Middle frontal gyrus (tissue), 1 donor: Measurements from ENCODE around the gene LARP1.
"Not testable (repeated sequence)": the region's sequence is repeated elsewhere in the genome, so short reads cannot be mapped to it uniquely, and the experiment has no call there.

Experiments
- DNase-seq: peaks from one replicate; pipeline ENCODE4 v3.0.0-alpha.2; 2015; ENCODE audit warnings: low spot score; ENCODE audit errors: extremely low spot score

LARP1 gene

GRCh38 chr5:154755361-154756008 lies at the start of gene LARP1:
Gene LARP1 (plus strand): TSS chr5:154755377. CDS start chr5:154755758, 381 bp downstream.
- DNase-seq: no peak

- DNase-seq: no peak
Observed at GRCh38 chr5:154706416-154706815, 48.8 kb upstream of the LARP1 start.

GRCh38 chr5:154707641-154708040 lies 47.5 kb upstream of the LARP1 start:
- DNase-seq: no peak

GRCh38 chr5:154708207-154708606 lies 47.0 kb upstream of the LARP1 start:
- no peak for DNase-seq

GRCh38 chr5:154708846-154709245 lies 46.3 kb upstream of the LARP1 start:
- DNase-seq: no peak

- DNase-seq: no peak
Observed at GRCh38 chr5:154709368-154710305, 45.5 kb upstream of the LARP1 start.

- DNase-seq: no peak
Observed at GRCh38 chr5:154712518-154713437, 42.4 kb upstream of the LARP1 start.

GRCh38 chr5:154713615-154714125 lies 41.5 kb upstream of the LARP1 start:
- no peak for DNase-seq

GRCh38 chr5:154714266-154714986 lies 40.8 kb upstream of the LARP1 start:
- no peak for DNase-seq

GRCh38 chr5:154721481-154722058 lies 33.6 kb upstream of the LARP1 start:
- DNase-seq: no peak

- DNase-seq: no peak
Observed at GRCh38 chr5:154722097-154722496, 33.1 kb upstream of the LARP1 start.

GRCh38 chr5:154722936-154723335 lies 32.2 kb upstream of the LARP1 start:
- DNase-seq: no peak

- DNase-seq: no peak
Observed at GRCh38 chr5:154723740-154724505, 31.3 kb upstream of the LARP1 start.

GRCh38 chr5:154727361-154727760 lies 27.8 kb upstream of the LARP1 start:
- DNase-seq: no peak

- DNase-seq: no peak
Observed at GRCh38 chr5:154728939-154729588, 26.1 kb upstream of the LARP1 start.

GRCh38 chr5:154729613-154730012 lies 25.6 kb upstream of the LARP1 start:
- DNase-seq: no peak

GRCh38 chr5:154730761-154731160 lies 24.4 kb upstream of the LARP1 start:
- DNase-seq: not testable (repeated sequence)

- no peak for DNase-seq
Observed at GRCh38 chr5:154732212-154732611, 23.0 kb upstream of the LARP1 start.
